ENCODE results near the gene PLXNA2. TPM values are rescaled to one million over a fixed set of nuclear protein-coding genes. Genes with fewer than 3 reads are reported as not detected.

PLXNA2 gene
- polyA plus RNA-seq, 1 of the 3 experiments (the other 2 are of a cell fraction) = 8.5 TPM

GRCh38 chr1:208110296-208110695 is 133.9 kb downstream of the PLXNA2 start:
- Histone ChIP-seq H3K4me1 (ENCODE audit: control insufficient read depth in 1 of 2, insufficient read depth in 2 of 2, low read depth in 1 of 2, low read length in 1 of 2) (peaks cover 9 to 16% of the 10 kb centered on the region in 2 experiments; a peak in 3 of 4 replicates), H3K4me2 (no peak overlapping the region), H3F3A (replicated peaks; ENCODE audit: insufficient read depth) (peaks cover 13% of the 10 kb centered on the region), H4K20me1 (ENCODE audit: insufficient read depth) (no peaks in the 10 kb centered on the region), H3K27me3 (ENCODE audit: insufficient read depth) (no peaks in the 10 kb centered on the region), H3K9me2 (no peaks in the 10 kb centered on the region), H3K9me3 (no peaks in the 10 kb centered on the region), H3K4me3 (ENCODE audit: low read depth in 2 of 2, low read length in 1 of 2) (no peak overlapping the region), H3K36me3 (replicated peaks in 1 of 2; ENCODE audit: control insufficient read depth in 1 of 2, insufficient read depth in 2 of 2, low read length in 1 of 2) (peaks cover 4% of the 10 kb centered on the region in 2 experiments), H3K79me2 (ENCODE audit: insufficient read depth) (peaks cover 11% of the 10 kb centered on the region; the same call in 1 of the 2 replicates), H3K27ac (ENCODE audit: low read depth in 2 of 2, low read length in 1 of 2) (no peak overlapping the region), H2AFZ (ENCODE audit: low read depth) (no peak overlapping the region), H3K9ac (no peak overlapping the region)
- CTCF ChIA-PET = interaction anchor here (1.6 to 5.0 kb wide), 5 partner anchors 10 to 147 kb away, joined by 3 to 25 read pairs (median 10); partner anchors contain the start of gene PLXNA2
- no peak for DNase-seq
- POLR2A ChIA-PET = no interaction called here
- TF ChIP-seq RXRA (IDR thresholded peaks at IDR 0.05; ENCODE audit: borderline replicate concordance, low read depth) (no peak), RFX5 (IDR thresholded peaks at IDR 0.05; ENCODE audit: low read length) (no peak), TCF12 (IDR thresholded peaks at IDR 0.05) (no peak), RCOR1 (IDR thresholded peaks at IDR 0.05; ENCODE audit: low read length) (no peak), IRF3 (IDR thresholded peaks at IDR 0.05; ENCODE audit: low read depth, low read length) (no peak), EP300 (IDR thresholded peaks at IDR 0.05; ENCODE audit: borderline replicate concordance in 1 of 2, low read depth in 1 of 2, low read length in 1 of 2) (no peak), SIN3A (IDR thresholded peaks at IDR 0.05; ENCODE audit: borderline replicate concordance, low read depth, low read length) (no peak), MXI1 (IDR thresholded peaks at IDR 0.05; ENCODE audit: low read depth, low read length) (no peak), TAF1 (IDR thresholded peaks at IDR 0.05; ENCODE audit: borderline replicate concordance, low read depth, low read length) (no peak), POLR2AphosphoS5 (IDR thresholded peaks at IDR 0.05; ENCODE audit: low read depth, low read length) (no peak), NFIC (IDR thresholded peaks at IDR 0.05; ENCODE audit: borderline replicate concordance) (no peak)
- TF ChIP-seq, protein P1, sequence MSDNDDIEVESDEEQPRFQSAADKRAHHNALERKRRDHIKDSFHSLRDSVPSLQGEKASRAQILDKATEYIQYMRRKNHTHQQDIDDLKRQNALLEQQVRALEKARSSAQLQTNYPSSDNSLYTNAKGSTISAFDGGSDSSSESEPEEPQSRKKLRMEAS (IDR thresholded peaks at IDR 0.05; ENCODE audit: low read depth) = no peak
- TF ChIP-seq, protein P2, sequence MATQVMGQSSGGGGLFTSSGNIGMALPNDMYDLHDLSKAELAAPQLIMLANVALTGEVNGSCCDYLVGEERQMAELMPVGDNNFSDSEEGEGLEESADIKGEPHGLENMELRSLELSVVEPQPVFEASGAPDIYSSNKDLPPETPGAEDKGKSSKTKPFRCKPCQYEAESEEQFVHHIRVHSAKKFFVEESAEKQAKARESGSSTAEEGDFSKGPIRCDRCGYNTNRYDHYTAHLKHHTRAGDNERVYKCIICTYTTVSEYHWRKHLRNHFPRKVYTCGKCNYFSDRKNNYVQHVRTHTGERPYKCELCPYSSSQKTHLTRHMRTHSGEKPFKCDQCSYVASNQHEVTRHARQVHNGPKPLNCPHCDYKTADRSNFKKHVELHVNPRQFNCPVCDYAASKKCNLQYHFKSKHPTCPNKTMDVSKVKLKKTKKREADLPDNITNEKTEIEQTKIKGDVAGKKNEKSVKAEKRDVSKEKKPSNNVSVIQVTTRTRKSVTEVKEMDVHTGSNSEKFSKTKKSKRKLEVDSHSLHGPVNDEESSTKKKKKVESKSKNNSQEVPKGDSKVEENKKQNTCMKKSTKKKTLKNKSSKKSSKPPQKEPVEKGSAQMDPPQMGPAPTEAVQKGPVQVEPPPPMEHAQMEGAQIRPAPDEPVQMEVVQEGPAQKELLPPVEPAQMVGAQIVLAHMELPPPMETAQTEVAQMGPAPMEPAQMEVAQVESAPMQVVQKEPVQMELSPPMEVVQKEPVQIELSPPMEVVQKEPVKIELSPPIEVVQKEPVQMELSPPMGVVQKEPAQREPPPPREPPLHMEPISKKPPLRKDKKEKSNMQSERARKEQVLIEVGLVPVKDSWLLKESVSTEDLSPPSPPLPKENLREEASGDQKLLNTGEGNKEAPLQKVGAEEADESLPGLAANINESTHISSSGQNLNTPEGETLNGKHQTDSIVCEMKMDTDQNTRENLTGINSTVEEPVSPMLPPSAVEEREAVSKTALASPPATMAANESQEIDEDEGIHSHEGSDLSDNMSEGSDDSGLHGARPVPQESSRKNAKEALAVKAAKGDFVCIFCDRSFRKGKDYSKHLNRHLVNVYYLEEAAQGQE (IDR thresholded peaks at IDR 0.05; ENCODE audit: low read depth, low read length) = no peak
- TF ChIP-seq, protein P3, sequence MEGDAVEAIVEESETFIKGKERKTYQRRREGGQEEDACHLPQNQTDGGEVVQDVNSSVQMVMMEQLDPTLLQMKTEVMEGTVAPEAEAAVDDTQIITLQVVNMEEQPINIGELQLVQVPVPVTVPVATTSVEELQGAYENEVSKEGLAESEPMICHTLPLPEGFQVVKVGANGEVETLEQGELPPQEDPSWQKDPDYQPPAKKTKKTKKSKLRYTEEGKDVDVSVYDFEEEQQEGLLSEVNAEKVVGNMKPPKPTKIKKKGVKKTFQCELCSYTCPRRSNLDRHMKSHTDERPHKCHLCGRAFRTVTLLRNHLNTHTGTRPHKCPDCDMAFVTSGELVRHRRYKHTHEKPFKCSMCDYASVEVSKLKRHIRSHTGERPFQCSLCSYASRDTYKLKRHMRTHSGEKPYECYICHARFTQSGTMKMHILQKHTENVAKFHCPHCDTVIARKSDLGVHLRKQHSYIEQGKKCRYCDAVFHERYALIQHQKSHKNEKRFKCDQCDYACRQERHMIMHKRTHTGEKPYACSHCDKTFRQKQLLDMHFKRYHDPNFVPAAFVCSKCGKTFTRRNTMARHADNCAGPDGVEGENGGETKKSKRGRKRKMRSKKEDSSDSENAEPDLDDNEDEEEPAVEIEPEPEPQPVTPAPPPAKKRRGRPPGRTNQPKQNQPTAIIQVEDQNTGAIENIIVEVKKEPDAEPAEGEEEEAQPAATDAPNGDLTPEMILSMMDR (IDR thresholded peaks at IDR 0.05) = no peak
- WGBS (ENCODE audit: low lambda C conversion rate) = 97% methylated on average over 4 of the region's 4 CpGs

Measured in SK-N-SH (cell line).